Loucy (cell line): ENCODE measurements around the gene SAXO2.

Source experiments
- EZH2phosphoT487 ChIP-seq: fragments of 200-600 bp; IDR thresholded peaks from 2 replicates; pipeline ENCODE4 v1.6.1; 2018; ENCODE audit warnings: antibody characterized with exemption, mild to moderate bottlenecking, moderate library complexity, borderline replicate concordance
- TF ChIP-seq, protein P1 (sequence below): fragments of 200-600 bp; sonication (generic); conservative IDR thresholded peaks from 2 replicates; pipeline ENCODE4 v1.5.1; 2014; ENCODE audit warnings: mild to moderate bottlenecking, antibody characterized with exemption, low read length

DNA sequence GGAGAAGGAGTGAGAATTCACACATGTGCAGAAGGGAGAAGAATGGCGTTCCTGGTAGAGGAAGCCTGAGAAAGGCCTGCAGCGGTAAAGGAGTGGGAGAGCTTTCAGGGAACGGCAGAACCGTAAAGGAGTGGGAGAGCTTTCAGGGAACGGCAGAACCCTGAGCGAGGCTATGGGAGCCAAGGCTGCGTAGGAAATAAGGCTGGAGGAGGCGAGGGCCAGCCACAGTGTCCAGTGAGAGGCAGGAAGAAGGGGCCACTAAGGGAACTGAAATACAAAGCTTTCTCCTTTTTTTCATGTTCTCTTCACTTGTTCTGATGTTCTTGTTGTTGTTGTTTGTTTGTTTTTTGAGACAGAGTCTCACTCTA, 45.1 kb downstream of the SAXO2 start:
- TF ChIP-seq, protein P1, sequence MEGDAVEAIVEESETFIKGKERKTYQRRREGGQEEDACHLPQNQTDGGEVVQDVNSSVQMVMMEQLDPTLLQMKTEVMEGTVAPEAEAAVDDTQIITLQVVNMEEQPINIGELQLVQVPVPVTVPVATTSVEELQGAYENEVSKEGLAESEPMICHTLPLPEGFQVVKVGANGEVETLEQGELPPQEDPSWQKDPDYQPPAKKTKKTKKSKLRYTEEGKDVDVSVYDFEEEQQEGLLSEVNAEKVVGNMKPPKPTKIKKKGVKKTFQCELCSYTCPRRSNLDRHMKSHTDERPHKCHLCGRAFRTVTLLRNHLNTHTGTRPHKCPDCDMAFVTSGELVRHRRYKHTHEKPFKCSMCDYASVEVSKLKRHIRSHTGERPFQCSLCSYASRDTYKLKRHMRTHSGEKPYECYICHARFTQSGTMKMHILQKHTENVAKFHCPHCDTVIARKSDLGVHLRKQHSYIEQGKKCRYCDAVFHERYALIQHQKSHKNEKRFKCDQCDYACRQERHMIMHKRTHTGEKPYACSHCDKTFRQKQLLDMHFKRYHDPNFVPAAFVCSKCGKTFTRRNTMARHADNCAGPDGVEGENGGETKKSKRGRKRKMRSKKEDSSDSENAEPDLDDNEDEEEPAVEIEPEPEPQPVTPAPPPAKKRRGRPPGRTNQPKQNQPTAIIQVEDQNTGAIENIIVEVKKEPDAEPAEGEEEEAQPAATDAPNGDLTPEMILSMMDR, result no peak
- no peak for TF ChIP-seq EZH2phosphoT487
